ENCODE results near the gene SLC8A1. TPM values are rescaled to one million over a fixed set of nuclear protein-coding genes. Genes with fewer than 3 reads are reported as not detected.

The SLC8A1 gene
- total and polyA plus RNA-seq, 2 of the 13 experiments (the other 11 are each of a cell fraction or from before 2014, with no cell fraction given), result not detected

- Histone ChIP-seq H3K4me1 (ENCODE audit: insufficient read depth, low read length) (no peaks in the 10 kb centered on the region), H4K20me1 (ENCODE audit: insufficient read depth, low read length) (no peaks in the 10 kb centered on the region), H3K36me3 (replicated peaks in 1 of 2; ENCODE audit: control insufficient read depth in 1 of 2, insufficient read depth in 2 of 2, low read length in 2 of 2) (no peaks in the 10 kb centered on the region), H2AFZ (ENCODE audit: low read length) (no peak overlapping the region), H3K4me2 (ENCODE audit: low read depth, low read length) (no peak overlapping the region), H3K79me2 (ENCODE audit: insufficient read depth, low read length) (no peaks in the 10 kb centered on the region), H3K9ac (ENCODE audit: insufficient read depth, low read depth, low read length) (no peak overlapping the region), H3K4me3 (replicated peaks in 1 of 3; ENCODE audit: insufficient read depth in 1 of 3, low read depth in 2 of 3, low read length in 3 of 3) (no peak overlapping the region), H3K27me3 (ENCODE audit: control insufficient read depth in 1 of 2, insufficient read depth in 2 of 2, low read length in 2 of 2) (no peaks in the 10 kb centered on the region), H3K27ac (ENCODE audit: extremely low read length, insufficient read depth, low read length) (no peak overlapping the region), H3K9me3 (ENCODE audit: low read length) (no peaks in the 10 kb centered on the region)
- TF ChIP-seq KMT2B (CRISPR knock-in tag; IDR thresholded peaks at IDR 0.05), result no peak
- TF ChIP-seq CENPBD1 (CRISPR knock-in tag; IDR thresholded peaks at IDR 0.05; ENCODE audit: borderline replicate concordance, low read depth), result no peak
- no peak for TF ChIP-seq ZNF746 (CRISPR knock-in tag; IDR thresholded peaks at IDR 0.05)
- no peak for TF ChIP-seq ZKSCAN1 (IDR thresholded peaks at IDR 0.05; ENCODE audit: low read length)
- TF ChIP-seq, protein P1, sequence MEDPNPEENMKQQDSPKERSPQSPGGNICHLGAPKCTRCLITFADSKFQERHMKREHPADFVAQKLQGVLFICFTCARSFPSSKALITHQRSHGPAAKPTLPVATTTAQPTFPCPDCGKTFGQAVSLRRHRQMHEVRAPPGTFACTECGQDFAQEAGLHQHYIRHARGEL (CRISPR knock-in tag; IDR thresholded peaks at IDR 0.05), result no peak
- no peak for TF ChIP-seq ZNF329 (CRISPR knock-in tag; IDR thresholded peaks at IDR 0.05; ENCODE audit: low read depth)
- TF ChIP-seq, protein P2, sequence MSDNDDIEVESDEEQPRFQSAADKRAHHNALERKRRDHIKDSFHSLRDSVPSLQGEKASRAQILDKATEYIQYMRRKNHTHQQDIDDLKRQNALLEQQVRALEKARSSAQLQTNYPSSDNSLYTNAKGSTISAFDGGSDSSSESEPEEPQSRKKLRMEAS (IDR thresholded peaks at IDR 0.05), result no peak
- TF ChIP-seq SMAD1 (CRISPR knock-in tag; IDR thresholded peaks at IDR 0.05; ENCODE audit: borderline replicate concordance, low read depth), result no peak
- no peak for TF ChIP-seq POLR2AphosphoS5 (IDR thresholded peaks at IDR 0.05; ENCODE audit: low read depth, low read length)
- TF ChIP-seq, protein P3, sequence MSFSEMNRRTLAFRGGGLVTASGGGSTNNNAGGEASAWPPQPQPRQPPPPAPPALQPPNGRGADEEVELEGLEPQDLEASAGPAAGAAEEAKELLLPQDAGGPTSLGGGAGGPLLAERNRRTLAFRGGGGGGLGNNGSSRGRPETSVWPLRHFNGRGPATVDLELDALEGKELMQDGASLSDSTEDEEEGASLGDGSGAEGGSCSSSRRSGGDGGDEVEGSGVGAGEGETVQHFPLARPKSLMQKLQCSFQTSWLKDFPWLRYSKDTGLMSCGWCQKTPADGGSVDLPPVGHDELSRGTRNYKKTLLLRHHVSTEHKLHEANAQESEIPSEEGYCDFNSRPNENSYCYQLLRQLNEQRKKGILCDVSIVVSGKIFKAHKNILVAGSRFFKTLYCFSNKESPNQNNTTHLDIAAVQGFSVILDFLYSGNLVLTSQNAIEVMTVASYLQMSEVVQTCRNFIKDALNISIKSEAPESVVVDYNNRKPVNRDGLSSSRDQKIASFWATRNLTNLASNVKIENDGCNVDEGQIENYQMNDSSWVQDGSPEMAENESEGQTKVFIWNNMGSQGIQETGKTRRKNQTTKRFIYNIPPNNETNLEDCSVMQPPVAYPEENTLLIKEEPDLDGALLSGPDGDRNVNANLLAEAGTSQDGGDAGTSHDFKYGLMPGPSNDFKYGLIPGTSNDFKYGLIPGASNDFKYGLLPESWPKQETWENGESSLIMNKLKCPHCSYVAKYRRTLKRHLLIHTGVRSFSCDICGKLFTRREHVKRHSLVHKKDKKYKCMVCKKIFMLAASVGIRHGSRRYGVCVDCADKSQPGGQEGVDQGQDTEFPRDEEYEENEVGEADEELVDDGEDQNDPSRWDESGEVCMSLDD (CRISPR knock-in tag; IDR thresholded peaks at IDR 0.05; ENCODE audit: borderline replicate concordance), result no peak
- no peak for TF ChIP-seq ZNF776 (CRISPR knock-in tag; IDR thresholded peaks at IDR 0.05)
- ATAC-seq, result no peak
- no TSS peak for BruUV-seq (replicated peaks)
- intact Hi-C loops (cut with micrococcal nuclease; ENCODE audit: unreplicated experiment) (no loop called here), in situ Hi-C loops (cut with HindIII; ENCODE audit: extremely low pct_ligation_motif_present, low pct_unique_long_range_greater_than_20kb) (no loop called here)
- 37% methylated on average over 5 of the region's 5 CpGs for WGBS (ENCODE audit: low lambda C conversion rate)
- no peak for DNase-seq (ENCODE audit: low spot score)
- ChIA-PET CTCF (ENCODE audit: low intra/inter-chr PET ratio, low total read pairs) (no interaction called here), POLR2A (no interaction called here)
- no peak for FAIRE-seq
These were observed 346.3 kb downstream of the SLC8A1 start for GRCh38 chr2:40105593-40105992.
